Ovary (tissue), 9 donors: ENCODE data around the gene KHDRBS2. TPM values are rescaled to one million over a fixed set of nuclear protein-coding genes. Genes with fewer than 3 reads are reported as not detected.
"Not testable (repeated sequence)": the region's sequence is repeated elsewhere in the genome, so short reads cannot be mapped to it uniquely, and the experiment has no call there.

Source experiments
- DNase-seq, 5 donors: peaks; one replicate each; pipeline ENCODE4 v3.0.0-alpha.2; 2019 to 2020
- H3K27ac ChIP-seq, 2 donors: fragments of 200-600 bp; one replicate each; pipeline versions ENCODE4 v1.5.1 to v1.8.0; 2019 to 2022
- H3K27me3 ChIP-seq: fragments of 200-600 bp; one replicate; pipeline ENCODE4 v1.8.0; 2022
- H3K36me3 ChIP-seq: fragments of 200-600 bp; sonication (generic); one replicate; pipeline ENCODE4 v1.5.1; 2019
- H3K4me1 ChIP-seq: one replicate; pipeline ENCODE4 v1.8.1; 2013; ENCODE audit warnings: mild to moderate bottlenecking, moderate library complexity; ENCODE audit not compliant: insufficient read depth
- H3K4me3 ChIP-seq: fragments of 200-600 bp; sonication (generic); one replicate; pipeline ENCODE4 v1.5.1; 2017
- H3K9me3 ChIP-seq, 2 donors: fragments of 200-600 bp in 1 of 2; sonication (generic) in 1 of 2; one replicate each; pipeline versions ENCODE4 v1.5.1 to v1.8.1; 2013 to 2019; ENCODE audit warnings: mild to moderate bottlenecking in 1 of 2, moderate library complexity in 1 of 2
- CTCF ChIP-seq, 3 donors: fragments of 450-650 bp in 2 of 3; fragments of 200-600 bp in 1 of 3; IDR thresholded peaks; one replicate each; pipeline versions ENCODE4 v1.5.1 to v1.8.0; 2016 to 2022; ENCODE audit warnings: antibody characterized with exemption in 3 of 3, mild to moderate bottlenecking in 1 of 3
- EP300 ChIP-seq: sonication (generic); formaldehyde crosslinking; IDR thresholded peaks from one replicate; pipeline ENCODE4 v1.6.1; 2017; ENCODE audit warnings: antibody characterized with exemption
- POLR2A ChIP-seq: fragments of 450-650 bp; IDR thresholded peaks from one replicate; pipeline ENCODE4 v1.6.1; 2017; ENCODE audit warnings: antibody characterized with exemption, mild to moderate bottlenecking, moderate library complexity
- WGBS, 3 donors: extraction: QIAGEN DNeasy Blood & Tissue Kit in 1 of 3; methylation state at CpG; one replicate each; pipeline versions ENCODE4 v1.1.5 to v1.1.7; 2013 to 2017; 5-methylcytosine and 5-hydroxymethylcytosine counted together
- intact Hi-C, 4 donors: fragments of 100-400 bp; cut with DNase I; formaldehyde crosslinking; loops; one replicate each; pipeline versions ENCODE4 v1.11.0 to v1.15.1; 2022 to 2023
- polyA plus RNA-seq, 2 donors: library from polyadenylated mRNA; stranded (reverse); fragments of 200-250 nt in 1 of 2; fragments of 350-450 nt in 1 of 2; fragmentation: Illumina TruSeq in 1 of 2; extraction: RNeasy Lipid Tissue Mini Kit (QIAGEN cat#74804) in 1 of 2; gene quantifications; one replicate each; pipeline ENCODE4 v1.2.3, GENCODE V29; 2013 to 2014
- total RNA-seq, 7 donors: library from RNA; depleted of rRNA in 2 of 7; stranded (reverse); fragments of >200 nt in 2 of 7; fragmentation: NEBNext Ultra II Directional in 3 of 7; extraction: Animal tissue kit (Norgen Biotek cat#: 25700) in 3 of 7; gene quantifications; one replicate each; pipeline versions ENCODE4 v1.1.0 to v1.2.4, GENCODE V29; 2016 to 2023
- donor health status: DM: no; HTN: no; CAD: no; lungs with moderate emphysema.
- donor health status: DM: no; HTN: no; CAD: no.
- donor health status: Bipolar disorder and iron deficiency.
- donor health status: DM: yes; HTN: yes; CAD: no.
- donor health status: DM: no; HTN: no; CAD: no.
- donor health status: DM: yes; HTN: yes; CAD: no.

The KHDRBS2 gene
- total and polyA plus RNA-seq, 9 donors = 0.07 to 2.2 (median 0.23) TPM; not detected in 3

GRCh38 chr6:61787998-61788397, 498.0 kb downstream of the KHDRBS2 start:
- H3K36me3 ChIP-seq = no peaks in the 10 kb centered on the region
- TF ChIP-seq POLR2A = no peak
- TF ChIP-seq CTCF (IDR thresholded peaks at IDR 0.05) = no peak
- no peak for TF ChIP-seq EP300
- no peaks in the 10 kb centered on the region for H3K27me3 ChIP-seq
- DNase-seq = no peak
- no peak overlapping the region for H3K4me3 ChIP-seq
- H3K9me3 ChIP-seq = no peaks in the 10 kb centered on the region
- H3K27ac ChIP-seq = no peak overlapping the region
- H3K4me1 ChIP-seq = no peaks in the 10 kb centered on the region
- intact Hi-C loops = no loop called here
- WGBS, 3 donors = 38 to 42% (median 41%) methylated on average over 1 of the region's 1 CpG

- WGBS, 3 donors = 91 to 95% (median 94%) methylated on average over 11 of the region's 11 CpGs
- H3K9me3 ChIP-seq = not testable (repeated sequence)
Observed at GRCh38 chr6:61769446-61769845, 516.6 kb downstream of the KHDRBS2 start.

GRCh38 chr6:61755739-61756138, 530.3 kb downstream of the KHDRBS2 start:
- intact Hi-C loops = no loop called here
- Histone ChIP-seq H3K27ac (no peak overlapping the region), H3K4me1 (no peaks in the 10 kb centered on the region), H3K4me3 (no peak overlapping the region), H3K9me3 (no peaks in the 10 kb centered on the region), H3K36me3 (no peaks in the 10 kb centered on the region), H3K27me3 (no peaks in the 10 kb centered on the region)
- TF ChIP-seq EP300 = no peak
- no peak for TF ChIP-seq POLR2A
- no peak for TF ChIP-seq CTCF (IDR thresholded peaks at IDR 0.05)
- DNase-seq = no peak
- WGBS, 3 donors = 72 to 95% (median 78%) methylated on average over 1 of the region's 1 CpG

More at GRCh38 chr6:61769446-61769845, 516.6 kb downstream of the KHDRBS2 start:
- H3K27me3 ChIP-seq, H3K4me1 ChIP-seq, H3K4me3 ChIP-seq, intact Hi-C loops, DNase-seq, H3K36me3 ChIP-seq, H3K27ac ChIP-seq: not testable (repeated sequence)

GRCh38 chr6:61751986-61752385, 534.0 kb downstream of the KHDRBS2 start:
- DNase-seq = no peak
- Histone ChIP-seq H3K9me3 (no peaks in the 10 kb centered on the region), H3K27me3 (no peaks in the 10 kb centered on the region), H3K36me3 (no peaks in the 10 kb centered on the region), H3K4me3 (no peak overlapping the region), H3K27ac (no peak overlapping the region), H3K4me1 (no peaks in the 10 kb centered on the region)
- TF ChIP-seq EP300 (no peak), POLR2A (no peak), CTCF (IDR thresholded peaks at IDR 0.05) (no peak)
- intact Hi-C loops = no loop called here
- WGBS, 3 donors = 65 to 75% (median 67%) methylated on average over 3 of the region's 3 CpGs

GRCh38 chr6:61745994-61746393, 540.0 kb downstream of the KHDRBS2 start:
- no peak overlapping the region for H3K27ac ChIP-seq
- H3K36me3 ChIP-seq = no peaks in the 10 kb centered on the region
- TF ChIP-seq EP300 = no peak
- no peak for TF ChIP-seq POLR2A
- no peak for TF ChIP-seq CTCF (IDR thresholded peaks at IDR 0.05)
- WGBS, 3 donors = 79 to 86% (median 84%) methylated on average over 5 of the region's 5 CpGs
- no peaks in the 10 kb centered on the region for H3K27me3 ChIP-seq
- H3K4me3 ChIP-seq = no peak overlapping the region
- H3K9me3 ChIP-seq = no peaks in the 10 kb centered on the region
- no peak for DNase-seq
- no peaks in the 10 kb centered on the region for H3K4me1 ChIP-seq
- intact Hi-C loops = no loop called here
